GM12878 (cell line): Measurements from ENCODE around the gene TM7SF2. TPM values are rescaled to one million over a fixed set of nuclear protein-coding genes. Genes with fewer than 3 reads are reported as not detected.

ENCODE experiments used
- CHD4 ChIP-seq: fragments of 200-600 bp; sonication (generic); IDR thresholded peaks from 2 replicates; pipeline ENCODE4 v1.6.1; 2016; ENCODE audit warnings: mild to moderate bottlenecking
- CTCF ChIP-seq, 3 experiments: IDR thresholded peaks in 2 of 3; conservative IDR thresholded peaks in 1 of 3; 2 replicates each; pipeline ENCODE4 v1.5.1; 2011; ENCODE audit warnings: low read depth in 3 of 3, low read length in 3 of 3, mild to moderate bottlenecking in 3 of 3, control low read depth in 2 of 3, moderate library complexity in 2 of 3, inconsistent platforms in 1 of 3, mixed read lengths in 1 of 3; ENCODE audit not compliant: control insufficient read depth in 2 of 3, insufficient read depth in 1 of 3; ENCODE audit errors: extremely low read depth in 1 of 3
- EZH2 ChIP-seq: IDR thresholded peaks from 2 replicates; pipeline ENCODE4 v1.6.1; 2012; ENCODE audit warnings: low read depth, mild to moderate bottlenecking, control low read depth, inconsistent platforms, low read length, borderline replicate concordance; ENCODE audit not compliant: control insufficient read depth
- IKZF1 ChIP-seq: fragments of 450-650 bp; conservative IDR thresholded peaks from 2 replicates; pipeline ENCODE4 v1.6.1; 2017; ENCODE audit warnings: antibody characterized with exemption, mild to moderate bottlenecking
- IRF3 ChIP-seq: fragments of 450-650 bp; IDR thresholded peaks from 2 replicates; pipeline ENCODE4 v1.6.1; 2014; ENCODE audit warnings: mild to moderate bottlenecking
- JUNB ChIP-seq: IDR thresholded peaks from 2 replicates; pipeline ENCODE4 v1.6.1; 2016; ENCODE audit warnings: antibody characterized with exemption, mild to moderate bottlenecking
- KAT2A ChIP-seq: conservative IDR thresholded peaks from 2 replicates; pipeline ENCODE4 v1.6.1; 2011; ENCODE audit warnings: low read depth, low read length; ENCODE audit not compliant: control insufficient read depth
- KLF5 ChIP-seq: fragments of 450-650 bp; IDR thresholded peaks from 2 replicates; pipeline ENCODE4 v1.6.1; 2014; ENCODE audit warnings: mild to moderate bottlenecking; ENCODE audit not compliant: partially characterized antibody
- NBN ChIP-seq: fragments of 450-650 bp; IDR thresholded peaks from 2 replicates; pipeline ENCODE4 v1.6.1; 2016
- NFIC ChIP-seq: IDR thresholded peaks from 2 replicates; pipeline ENCODE4 v1.6.1; 2012; ENCODE audit warnings: low read depth, mild to moderate bottlenecking, inconsistent platforms, low read length, moderate library complexity
- NR2C1 ChIP-seq: fragments of 450-650 bp; IDR thresholded peaks from 2 replicates; pipeline ENCODE4 v1.6.1; 2017; ENCODE audit warnings: antibody characterized with exemption, mild to moderate bottlenecking, moderate library complexity
- POLR2AphosphoS5 ChIP-seq: IDR thresholded peaks from 2 replicates; pipeline ENCODE4 v1.6.1; 2011; ENCODE audit warnings: mild to moderate bottlenecking, low read length, inconsistent platforms
- RELB ChIP-seq: fragments of 450-650 bp; IDR thresholded peaks from 2 replicates; pipeline ENCODE4 v1.6.1; 2017; ENCODE audit warnings: low read depth, mild to moderate bottlenecking, moderate library complexity
- SIN3A ChIP-seq: IDR thresholded peaks from 2 replicates; pipeline ENCODE4 v1.6.1; 2012; ENCODE audit warnings: low read depth, low read length, improper control_type of control experiment
- SIX5 ChIP-seq: IDR thresholded peaks from 2 replicates; pipeline ENCODE4 v1.6.1; 2011; ENCODE audit warnings: mild to moderate bottlenecking, low read depth, low read length, moderate library complexity; ENCODE audit not compliant: severe bottlenecking
- STAT1 ChIP-seq: fragments of 450-650 bp; conservative IDR thresholded peaks from 2 replicates; pipeline ENCODE4 v1.6.1; 2014; ENCODE audit warnings: antibody characterized with exemption, mild to moderate bottlenecking
- TBL1XR1 ChIP-seq: IDR thresholded peaks from 2 replicates; pipeline ENCODE4 v1.6.1; 2012; ENCODE audit warnings: low read depth, low read length, improper control_type of control experiment
- TCF12 ChIP-seq: IDR thresholded peaks from 2 replicates; pipeline ENCODE4 v1.6.1; 2011; ENCODE audit warnings: low read depth, mild to moderate bottlenecking, low read length
- ZBTB4 ChIP-seq: fragments of 450-650 bp; formaldehyde crosslinking; IDR thresholded peaks from 2 replicates; pipeline ENCODE4 v1.4.0; 2022; ENCODE audit warnings: mild to moderate bottlenecking, moderate library complexity
- ZNF687 ChIP-seq: fragments of 450-650 bp; IDR thresholded peaks from 2 replicates; pipeline ENCODE4 v1.6.1; 2017; ENCODE audit warnings: mild to moderate bottlenecking, moderate library complexity
- polyA plus RNA-seq, 11 experiments: library from polyadenylated mRNA; depleted of rRNA in 4 of 11; unstranded in 6 of 11; stranded (reverse) in 5 of 11; fragments of >200 nt; fragmentation: Nextera tagmentation in 4 of 11; fragmentation: Illumina TruSeq in 1 of 11; extraction: Ambion mirVana in 4 of 11; extraction: Trizol in 1 of 11; gene quantifications; 1 replicate in 1 of 11; 2 replicates in 10 of 11; pipeline versions ENCODE4 v1.2.1 to v1.2.3, GENCODE V29; 2011 to 2016; ENCODE audit warnings: inconsistent platforms in 2 of 11, missing spikeins in 2 of 11, low read depth in 1 of 11
- total RNA-seq, 4 experiments: library from RNA; depleted of rRNA in 3 of 4; stranded (reverse); fragments of >200 nt in 3 of 4; fragmentation: Illumina TruSeq in 1 of 4; extraction: Trizol in 1 of 4; gene quantifications; 2 replicates each; pipeline versions ENCODE4 v1.2.1 to v1.2.3, GENCODE V29; 2013 to 2021

TM7SF2 gene
- total and polyA plus RNA-seq, 10 of the 15 experiments (the other 5 are each of a cell fraction or from before 2014, with no cell fraction given): 0.52 to 57.7 (median 20.7) TPM

- TF ChIP-seq ZNF687 (peak; percentile 86), NR2C1 (no peak), IKZF1 (peak; percentile 62), TBL1XR1 (no peak), KAT2A (no peak), SIX5 (no peak), CHD4 (no peak), NBN (no peak), JUNB (peak; percentile 80), SIN3A (no peak), KLF5 (no peak), NFIC (no peak), RELB (no peak), STAT1 (no peak), IRF3 (no peak), ZBTB4 (no peak), CTCF (IDR thresholded peaks at IDR 0.05 in 2 of 3, conservative IDR thresholded peaks at IDR 0.05 in 1 of 3; ENCODE audit: control insufficient read depth in 2 of 3, extremely low read depth in 1 of 3, insufficient read depth in 1 of 3, low read depth in 3 of 3, low read length in 3 of 3) (no peak), TCF12 (no peak), POLR2AphosphoS5 (no peak), EZH2 (no peak)
Measured at GRCh38 chr11:65067446-65067845, 44.2 kb upstream of the TM7SF2 start (continued).
